ENCODE data around the gene RFX8.

GRCh38 chr2:101398116-101398821, 76.6 kb downstream of the RFX8 start:
- TF ChIP-seq CTCF (IDR thresholded peaks at IDR 0.05) (no peak), POLR2A (IDR thresholded peaks at IDR 0.05) (no peak)

All from tibial nerve (tissue), 3 donors.